Measurements from ENCODE around the gene TANK.

The TANK gene

GRCh38 chr2:161133366-161133765, 26.9 kb upstream of the TANK start:
- DNase-seq (ENCODE audit: low read depth in 2 of 2), result no peak

- DNase-seq (ENCODE audit: low read depth in 2 of 2), result no peak
These were observed 25.4 kb upstream of the TANK start for GRCh38 chr2:161134547-161135518.

- no peak for DNase-seq (ENCODE audit: low read depth in 2 of 2)
These were observed 24.2 kb upstream of the TANK start for GRCh38 chr2:161135951-161136593.

GRCh38 chr2:161136696-161137324, 23.4 kb upstream of the TANK start:
- no peak for DNase-seq (ENCODE audit: low read depth in 2 of 2)

GRCh38 chr2:161138429-161138828, 21.8 kb upstream of the TANK start:
- no peak for DNase-seq (ENCODE audit: low read depth in 2 of 2)

GRCh38 chr2:161139098-161139987, 20.9 kb upstream of the TANK start:
- no peak for DNase-seq (ENCODE audit: low read depth in 2 of 2)

- peak in 1 of 2 experiments; percentile 6 for DNase-seq (ENCODE audit: low read depth in 2 of 2)
These were observed 19.2 kb upstream of the TANK start for GRCh38 chr2:161141033-161141432.

GRCh38 chr2:161146209-161146775, 13.9 kb upstream of the TANK start:
- DNase-seq (ENCODE audit: low read depth in 2 of 2), result no peak

GRCh38 chr2:161146996-161147395, 13.2 kb upstream of the TANK start:
- no peak for DNase-seq (ENCODE audit: low read depth in 2 of 2)

- no peak for DNase-seq (ENCODE audit: low read depth in 2 of 2)
These were observed 12.4 kb upstream of the TANK start for GRCh38 chr2:161147856-161148255.

- DNase-seq (ENCODE audit: low read depth in 2 of 2), result no peak
These were observed 9.5 kb upstream of the TANK start for GRCh38 chr2:161150704-161151103.

GRCh38 chr2:161152302-161152701, 7.9 kb upstream of the TANK start:
- DNase-seq (ENCODE audit: low read depth in 2 of 2), result no peak

- DNase-seq (ENCODE audit: low read depth in 2 of 2), result no peak
These were observed 1.3 kb upstream of the TANK start for GRCh38 chr2:161158882-161159281.

- no peak for DNase-seq (ENCODE audit: low read depth in 2 of 2)
These were observed 587 bp upstream of the TANK start for GRCh38 chr2:161159456-161160225.

GRCh38 chr2:161161074-161161706, 962 bp downstream of the TANK start:
- no peak for DNase-seq (ENCODE audit: low read depth in 2 of 2)

- DNase-seq (ENCODE audit: low read depth in 2 of 2), result no peak
These were observed 3.2 kb downstream of the TANK start for GRCh38 chr2:161163440-161163839.

- DNase-seq (ENCODE audit: low read depth in 2 of 2), result no peak
These were observed 3.9 kb downstream of the TANK start for GRCh38 chr2:161164161-161164560.

GRCh38 chr2:161165266-161165665, 5.0 kb downstream of the TANK start:
- no peak for DNase-seq (ENCODE audit: low read depth in 2 of 2)

GRCh38 chr2:161165811-161166210, 5.6 kb downstream of the TANK start:
- DNase-seq (ENCODE audit: low read depth in 2 of 2), result no peak

Measured in stimulated activated CD4-positive, alpha-beta T cell treated with anti-CD3 and anti-CD28 coated beads, Interleukin-12 subunit alpha, Interleukin-12 subunit beta, amount 100 ng/mL, for 24 hours (primary cell).